HepG2 (cell line): Measurements from ENCODE around the gene TPBGL. TPM values are rescaled to one million over a fixed set of nuclear protein-coding genes. Genes with fewer than 3 reads are reported as not detected.
A peak's percentile ranks its signal among the peaks of the same experiment; 100 is the strongest.

Source experiments
- BRD4 ChIP-seq: sonication (generic); formaldehyde crosslinking; IDR thresholded peaks from 2 replicates; pipeline ENCODE4 v1.4.0; 2020; ENCODE audit warnings: missing genetic modification reagents
- CHCHD3 ChIP-seq: sonication (generic); formaldehyde crosslinking; IDR thresholded peaks from 2 replicates; pipeline ENCODE4 v1.8.0; 2022; ENCODE audit warnings: mild to moderate bottlenecking, missing genetic modification reagents, moderate library complexity
- GABPA ChIP-seq, 2 experiments: IDR thresholded peaks; 2 replicates each; pipeline ENCODE4 v1.6.1; 2011 to 2016; ENCODE audit warnings: low read depth in 2 of 2, low read length in 1 of 2, missing biosample characterization in 1 of 2, missing genetic modification characterization in 1 of 2
- KDM2A ChIP-seq: sonication (generic); formaldehyde crosslinking; IDR thresholded peaks from 2 replicates; pipeline ENCODE4 v1.4.0; 2020; ENCODE audit warnings: low read depth, missing genetic modification reagents, borderline replicate concordance
- KDM5B ChIP-seq: sonication (generic); formaldehyde crosslinking; IDR thresholded peaks from 2 replicates; pipeline ENCODE4 v1.4.0; 2020; ENCODE audit warnings: missing genetic modification reagents, mild to moderate bottlenecking, borderline replicate concordance
- KLF6 ChIP-seq: IDR thresholded peaks from 2 replicates; pipeline ENCODE4 v1.8.0; 2016; ENCODE audit warnings: missing biosample characterization, missing genetic modification reagents
- MLXIP ChIP-seq: sonication (generic); formaldehyde crosslinking; IDR thresholded peaks from 2 replicates; pipeline ENCODE4 v1.9.0; 2021; ENCODE audit warnings: missing genetic modification reagents, borderline replicate concordance
- PAX8 ChIP-seq: sonication (generic); formaldehyde crosslinking; IDR thresholded peaks from 2 replicates; pipeline ENCODE4 v1.8.0; 2022; ENCODE audit warnings: mild to moderate bottlenecking, missing genetic modification reagents, borderline replicate concordance
- POLR2AphosphoS5 ChIP-seq: IDR thresholded peaks from 2 replicates; pipeline ENCODE4 v1.6.1; 2012; ENCODE audit warnings: low read depth, low read length
- POLR2G ChIP-seq: fragments of 200-400 bp; formaldehyde crosslinking; IDR thresholded peaks from 2 replicates; pipeline ENCODE4 v1.6.1; 2018; ENCODE audit warnings: mild to moderate bottlenecking, low read depth, low read length, moderate library complexity
- SALL2 ChIP-seq: sonication (generic); formaldehyde crosslinking; IDR thresholded peaks from 2 replicates; pipeline ENCODE4 v1.8.1; 2023; ENCODE audit warnings: mild to moderate bottlenecking, missing genetic modification reagents, inconsistent platforms
- SMAD1 ChIP-seq: sonication (generic); formaldehyde crosslinking; IDR thresholded peaks from 2 replicates; pipeline ENCODE4 v1.4.0; 2020; ENCODE audit warnings: missing genetic modification reagents, low read depth, mild to moderate bottlenecking, borderline replicate concordance
- TEAD3 ChIP-seq: optimal IDR thresholded peaks from 2 replicates; pipeline ENCODE3; 2016; ENCODE audit warnings: borderline replicate concordance
- WIZ ChIP-seq: sonication (generic); formaldehyde crosslinking; IDR thresholded peaks from 2 replicates; pipeline ENCODE4 v1.5.1; 2020; ENCODE audit warnings: mild to moderate bottlenecking, missing genetic modification reagents
- ZNF235 ChIP-seq: sonication (generic); formaldehyde crosslinking; IDR thresholded peaks from 2 replicates; pipeline ENCODE4 v1.8.1; 2023; ENCODE audit warnings: mild to moderate bottlenecking, missing genetic modification reagents, borderline replicate concordance
- ZNF280D ChIP-seq: sonication (generic); formaldehyde crosslinking; IDR thresholded peaks from 2 replicates; pipeline ENCODE4 v1.5.1; 2020; ENCODE audit warnings: mild to moderate bottlenecking, missing genetic modification reagents
- ZNF282 ChIP-seq: fragments of 450-650 bp; IDR thresholded peaks from 2 replicates; pipeline ENCODE4 v1.6.1; 2018; ENCODE audit not compliant: partially characterized antibody
- ZNF576 ChIP-seq: sonication (generic); formaldehyde crosslinking; IDR thresholded peaks from 2 replicates; pipeline ENCODE4 v1.4.0; 2020; ENCODE audit warnings: mild to moderate bottlenecking, missing genetic modification reagents
- ZNF577 ChIP-seq: sonication (generic); formaldehyde crosslinking; IDR thresholded peaks from 2 replicates; pipeline ENCODE4 v1.4.0; 2020; ENCODE audit warnings: mild to moderate bottlenecking, low read depth, missing genetic modification reagents, borderline replicate concordance
- ZNF619 ChIP-seq: sonication (generic); formaldehyde crosslinking; IDR thresholded peaks from 2 replicates; pipeline ENCODE4 v1.4.0; 2020; ENCODE audit warnings: mild to moderate bottlenecking, missing genetic modification reagents
- ZNF674 ChIP-seq: sonication (generic); formaldehyde crosslinking; IDR thresholded peaks from 2 replicates; pipeline ENCODE4 v1.5.0; 2020; ENCODE audit warnings: low read depth, mild to moderate bottlenecking, missing genetic modification reagents
- ZNF878 ChIP-seq: sonication (generic); formaldehyde crosslinking; IDR thresholded peaks from 2 replicates; pipeline ENCODE4 v1.8.1; 2023; ENCODE audit warnings: mild to moderate bottlenecking, missing genetic modification reagents, moderate library complexity
- polyA plus RNA-seq, 8 experiments: library from polyadenylated mRNA; depleted of rRNA in 3 of 8; stranded (reverse) in 7 of 8; unstranded in 1 of 8; fragments of >200 nt; fragmentation: Illumina TruSeq in 4 of 8; extraction: Trizol in 4 of 8; gene quantifications; 2 replicates each; pipeline versions ENCODE4 v1.2.1 to v1.2.3, GENCODE V29; 2011 to 2016; ENCODE audit warnings: low read depth in 4 of 8, missing spikeins in 1 of 8, mixed read lengths in 1 of 8; ENCODE audit not compliant: insufficient read depth in 1 of 8
- total RNA-seq, 5 experiments: library from RNA; depleted of rRNA; stranded (reverse); fragments of >200 nt; fragmentation: Illumina TruSeq; extraction: Trizol; gene quantifications; 2 replicates each; pipeline ENCODE4 v1.2.3, GENCODE V29; 2016; ENCODE audit warnings: low read depth in 1 of 5
- TF ChIP-seq, protein P1 (sequence below): sonication (generic); formaldehyde crosslinking; IDR thresholded peaks from 2 replicates; pipeline ENCODE4 v1.5.0; 2020; ENCODE audit warnings: missing genetic modification reagents

Gene TPBGL
- total and polyA plus RNA-seq, 2 of the 13 experiments (the other 11 are each of a cell fraction or from before 2014, with no cell fraction given), result not detected

- TF ChIP-seq KLF6 (CRISPR knock-in tag) (peak; percentile 78; the same call in 1 of the 2 replicates), ZNF282 (no peak), BRD4 (CRISPR knock-in tag) (no peak), POLR2AphosphoS5 (no peak), SALL2 (CRISPR knock-in tag) (no peak), CHCHD3 (CRISPR knock-in tag) (no peak), ZNF619 (CRISPR knock-in tag) (no peak), MLXIP (CRISPR knock-in tag) (0 out of 2 replicates have a peak, but pooled peaks have one; percentile 67), SMAD1 (CRISPR knock-in tag) (no peak), KDM2A (CRISPR knock-in tag) (0 out of 2 replicates have a peak, but pooled peaks have one; percentile 36), PAX8 (CRISPR knock-in tag) (no peak), ZNF280D (CRISPR knock-in tag) (no peak), ZNF878 (CRISPR knock-in tag) (no peak), TEAD3 (peak; percentile 90), ZNF576 (CRISPR knock-in tag) (no peak), POLR2G (no peak), KDM5B (CRISPR knock-in tag) (no peak), WIZ (CRISPR knock-in tag) (peak; percentile 91; the same call in 1 of the 2 replicates), ZNF235 (CRISPR knock-in tag) (no peak), ZNF577 (CRISPR knock-in tag) (no peak), ZNF674 (CRISPR knock-in tag) (no peak), GABPA (IDR thresholded peaks at IDR 0.05; ENCODE audit: low read depth, low read length) (no peak), GABPA (CRISPR knock-in tag; IDR thresholded peaks at IDR 0.05; ENCODE audit: low read depth) (no peak)
- TF ChIP-seq, protein P1, sequence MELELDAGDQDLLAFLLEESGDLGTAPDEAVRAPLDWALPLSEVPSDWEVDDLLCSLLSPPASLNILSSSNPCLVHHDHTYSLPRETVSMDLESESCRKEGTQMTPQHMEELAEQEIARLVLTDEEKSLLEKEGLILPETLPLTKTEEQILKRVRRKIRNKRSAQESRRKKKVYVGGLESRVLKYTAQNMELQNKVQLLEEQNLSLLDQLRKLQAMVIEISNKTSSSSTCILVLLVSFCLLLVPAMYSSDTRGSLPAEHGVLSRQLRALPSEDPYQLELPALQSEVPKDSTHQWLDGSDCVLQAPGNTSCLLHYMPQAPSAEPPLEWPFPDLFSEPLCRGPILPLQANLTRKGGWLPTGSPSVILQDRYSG (CRISPR knock-in tag), result no peak
These were observed 6.8 kb upstream of the TPBGL start (continued) for GRCh38 chr11:75233754-75234172.
